H9 (cell line): Measurements from ENCODE around the gene MTA1. TPM values are rescaled to one million over a fixed set of nuclear protein-coding genes. Genes with fewer than 3 reads are reported as not detected.

Experiments
- DNase-seq: peaks from one replicate; pipeline ENCODE4 v3.0.0-alpha.2; 2017
- H2AFZ ChIP-seq: one replicate; pipeline ENCODE4 v1.6.1; 2013; ENCODE audit warnings: mild to moderate bottlenecking, low read length, control low read depth, moderate library complexity
- H2AK5ac ChIP-seq: 2 replicates; pipeline ENCODE4 v1.6.1; 2013; ENCODE audit warnings: low read length, control low read depth, mixed read lengths; ENCODE audit not compliant: insufficient read length
- H2BK120ac ChIP-seq: one replicate; pipeline ENCODE4 v1.6.1; 2013; ENCODE audit warnings: low read depth, mild to moderate bottlenecking, low read length, control low read depth, inconsistent platforms; ENCODE audit not compliant: poor library complexity, severe bottlenecking
- H2BK12ac ChIP-seq: 2 replicates; pipeline ENCODE4 v1.6.1; 2013; ENCODE audit warnings: low read length, control low read depth, mixed read lengths, low read depth; ENCODE audit not compliant: insufficient read length
- H2BK15ac ChIP-seq: 2 replicates; pipeline ENCODE4 v1.6.1; 2013; ENCODE audit warnings: low read depth, low read length, control low read depth
- H2BK20ac ChIP-seq: one replicate; pipeline ENCODE4 v1.6.1; 2013; ENCODE audit warnings: low read depth, mild to moderate bottlenecking, low read length, control low read depth, inconsistent platforms; ENCODE audit not compliant: poor library complexity, severe bottlenecking
- H2BK5ac ChIP-seq: 2 replicates; pipeline ENCODE4 v1.6.1; 2013; ENCODE audit warnings: low read length, control low read depth, mixed read lengths; ENCODE audit not compliant: insufficient read length
- H3K14ac ChIP-seq: 2 replicates; pipeline ENCODE4 v1.6.1; 2013; ENCODE audit warnings: low read length, control low read depth; ENCODE audit not compliant: insufficient read depth
- H3K18ac ChIP-seq: 2 replicates; pipeline ENCODE4 v1.6.1; 2013; ENCODE audit warnings: low read depth, mild to moderate bottlenecking, mixed read lengths, low read length, control low read depth; ENCODE audit not compliant: insufficient read length
- H3K23ac ChIP-seq: 2 replicates; pipeline ENCODE4 v1.6.1; 2013; ENCODE audit warnings: low read length, control low read depth, mixed read lengths, low read depth; ENCODE audit not compliant: insufficient read length
- H3K23me2 ChIP-seq: 2 replicates; pipeline ENCODE4 v1.6.1; 2013; ENCODE audit warnings: low read depth, mild to moderate bottlenecking, mixed read lengths, low read length, control low read depth; ENCODE audit not compliant: insufficient read length, poor library complexity, severe bottlenecking
- H3K27ac ChIP-seq: 2 replicates; pipeline ENCODE4 v1.5.1; 2013; ENCODE audit warnings: low read length, control low read depth, mixed read lengths, low read depth; ENCODE audit not compliant: insufficient read length
- H3K27me3 ChIP-seq: 2 replicates; pipeline ENCODE4 v1.6.1; 2013; ENCODE audit warnings: low read length, control low read depth, inconsistent platforms; ENCODE audit not compliant: insufficient read depth
- H3K4ac ChIP-seq: 2 replicates; pipeline ENCODE4 v1.6.1; 2013; ENCODE audit warnings: low read depth, mild to moderate bottlenecking, control low read depth, inconsistent platforms, low read length, moderate library complexity
- H3K4me1 ChIP-seq: 2 replicates; pipeline ENCODE4 v1.6.1; 2013; ENCODE audit warnings: low read length, control low read depth, inconsistent platforms; ENCODE audit not compliant: insufficient read depth
- H3K4me2 ChIP-seq: 2 replicates; pipeline ENCODE4 v1.6.1; 2013; ENCODE audit warnings: low read length, control low read depth, mixed read lengths; ENCODE audit not compliant: insufficient read length, insufficient read depth
- H3K56ac ChIP-seq: 2 replicates; pipeline ENCODE4 v1.6.1; 2013; ENCODE audit warnings: low read depth, mild to moderate bottlenecking, mixed read lengths, low read length, control low read depth; ENCODE audit not compliant: insufficient read length
- H3K79me1 ChIP-seq: 2 replicates; pipeline ENCODE4 v1.6.1; 2013; ENCODE audit warnings: low read depth, mild to moderate bottlenecking, moderate library complexity, low read length, control low read depth, inconsistent platforms; ENCODE audit not compliant: insufficient read depth, poor library complexity, severe bottlenecking
- H3K79me2 ChIP-seq: 2 replicates; pipeline ENCODE4 v1.6.1; 2013; ENCODE audit warnings: low read length, control low read depth, inconsistent platforms; ENCODE audit not compliant: insufficient read depth
- H3K9ac ChIP-seq: 2 replicates; pipeline ENCODE4 v1.6.1; 2013; ENCODE audit warnings: low read length, control low read depth, mixed read lengths; ENCODE audit not compliant: insufficient read length; ENCODE audit errors: extremely low read depth
- H3K9me3 ChIP-seq: one replicate; pipeline ENCODE4 v1.6.1; 2013; ENCODE audit warnings: low read depth, low read length, inconsistent platforms; ENCODE audit not compliant: control insufficient read depth
- H3T11ph ChIP-seq: one replicate; pipeline ENCODE4 v1.6.1; 2013; ENCODE audit warnings: mild to moderate bottlenecking, low read length, control low read depth, inconsistent platforms
- H4K20me1 ChIP-seq: one replicate; pipeline ENCODE4 v1.6.1; 2013; ENCODE audit not compliant: control insufficient read depth, insufficient read length, insufficient read depth
- H4K5ac ChIP-seq: 2 replicates; pipeline ENCODE4 v1.6.1; 2013; ENCODE audit warnings: low read depth, mild to moderate bottlenecking, mixed read lengths, low read length, control low read depth; ENCODE audit not compliant: insufficient read length
- H4K8ac ChIP-seq: replicated peaks from 2 replicates; pipeline ENCODE4 v1.6.1; 2013; ENCODE audit warnings: low read length, control low read depth, mixed read lengths, low read depth; ENCODE audit not compliant: insufficient read length
- H4K91ac ChIP-seq: 2 replicates; pipeline ENCODE4 v1.6.1; 2013; ENCODE audit warnings: low read depth, mild to moderate bottlenecking, moderate library complexity, mixed read lengths, low read length, control low read depth; ENCODE audit not compliant: insufficient read length
- H3K27ac Mint-ChIP-seq, 3 experiments: 2 replicates in 2 of 3; 3 replicates in 1 of 3; pipeline ENCODE4 v1.8.0; 2020 to 2021; ENCODE audit warnings: mixed read lengths in 3 of 3, mild to moderate bottlenecking in 1 of 3, moderate library complexity in 1 of 3
- H3K27me3 Mint-ChIP-seq: 2 replicates; pipeline ENCODE4 v1.8.0; 2021; ENCODE audit warnings: low read depth, mild to moderate bottlenecking, moderate library complexity, mixed read lengths
- H3K36me3 Mint-ChIP-seq, 3 experiments: 2 replicates in 2 of 3; 3 replicates in 1 of 3; pipeline ENCODE4 v1.8.0; 2020 to 2021; ENCODE audit warnings: low read depth in 3 of 3, mixed read lengths in 3 of 3; ENCODE audit not compliant: insufficient read depth in 1 of 3
- H3K4me1 Mint-ChIP-seq, 2 experiments: 2 replicates each; pipeline ENCODE4 v1.8.0; 2020; ENCODE audit warnings: mixed read lengths in 2 of 2
- H3K4me3 Mint-ChIP-seq, 2 experiments: 2 replicates in 1 of 2; 3 replicates in 1 of 2; pipeline ENCODE4 v1.8.0; 2020 to 2021; ENCODE audit warnings: mild to moderate bottlenecking in 2 of 2, mixed read lengths in 2 of 2, moderate library complexity in 1 of 2
- H3K9me3 Mint-ChIP-seq, 2 experiments: 2 replicates in 1 of 2; 3 replicates in 1 of 2; pipeline ENCODE4 v1.8.0; 2020; ENCODE audit warnings: mild to moderate bottlenecking in 2 of 2, mixed read lengths in 2 of 2, moderate library complexity in 1 of 2
- CTCF ChIP-seq: fragments of 200-600 bp; sonication (generic); conservative IDR thresholded peaks from 3 replicates; pipeline ENCODE4 v1.8.0; 2021; ENCODE audit warnings: antibody characterized with exemption, mild to moderate bottlenecking
- WGBS: extraction: QIAGEN DNeasy Blood & Tissue Kit; methylation state at CpG from one replicate; pipeline ENCODE4 v1.1.7; 2013; ENCODE audit warnings: missing lambda C conversion rate, low lambda C conversion rate, mixed read lengths; ENCODE audit not compliant: insufficient read length; ENCODE audit errors: extremely low coverage; 5-methylcytosine and 5-hydroxymethylcytosine counted together
- total RNA-seq: library from RNA; stranded (reverse); gene quantifications from 2 replicates; pipeline ENCODE4 v1.2.1, GENCODE V29; 2021

The MTA1 gene
- total RNA-seq, 1 experiment from 2014 or later = 230 TPM

GRCh38 chr14:105468621-105469241, 49.1 kb downstream of the MTA1 start:
- no peak overlapping the region for H3K18ac ChIP-seq
- TF ChIP-seq CTCF = no peak
- peaks cover 3 to 15% (median 11%) of the 10 kb centered on the region in 3 experiments; a peak in 5 of 7 replicates for H3K36me3 Mint-ChIP-seq
- H4K20me1 ChIP-seq = no peaks in the 10 kb centered on the region
- H3K4me1 Mint-ChIP-seq = peaks cover 2 to 7% of the 10 kb centered on the region in 2 experiments; a peak in 2 of 4 replicates
- no peaks in the 10 kb centered on the region for H3K9me3 ChIP-seq
- H3K9me3 Mint-ChIP-seq = no peaks in the 10 kb centered on the region
- WGBS = no CpG with 5 or more reads among the region's 19 CpGs
- no peak overlapping the region for H2BK5ac ChIP-seq
- H4K5ac ChIP-seq = no peak overlapping the region
- H3K79me2 ChIP-seq = no peaks in the 10 kb centered on the region
- no peak overlapping the region for H3K4me2 ChIP-seq
- no peak overlapping the region for H2BK12ac ChIP-seq
- H3T11ph ChIP-seq = no peak overlapping the region
- no peak for DNase-seq
- no peaks in the 10 kb centered on the region for H3K27me3 ChIP-seq
- no peaks in the 10 kb centered on the region for H3K23me2 ChIP-seq
- H3K79me1 ChIP-seq = no peaks in the 10 kb centered on the region
- H4K8ac ChIP-seq = no peak overlapping the region
- H3K27ac Mint-ChIP-seq = no peak overlapping the region
- no peak overlapping the region for H3K23ac ChIP-seq
- H4K91ac ChIP-seq = no peak overlapping the region
- no peak overlapping the region for H3K4me3 Mint-ChIP-seq
- H2AK5ac ChIP-seq = no peak overlapping the region
- H2BK15ac ChIP-seq = no peak overlapping the region
- no peak overlapping the region for H2AFZ ChIP-seq
- H2BK120ac ChIP-seq = no peak overlapping the region
- H3K27me3 Mint-ChIP-seq = no peaks in the 10 kb centered on the region
- no peak overlapping the region for H2BK20ac ChIP-seq
- no peak overlapping the region for H3K14ac ChIP-seq
- no peak overlapping the region for H3K27ac ChIP-seq
- H3K4me1 ChIP-seq = no peaks in the 10 kb centered on the region; the same call in 1 of the 2 replicates
- no peak overlapping the region for H3K4ac ChIP-seq
- H3K56ac ChIP-seq = no peak overlapping the region
- no peak overlapping the region for H3K9ac ChIP-seq
